Neural cell (in vitro differentiated cells): ENCODE measurements around the gene PPFIA3.

Experiments used
- CTCF ChIP-seq: fragments of 450-650 bp; IDR thresholded peaks from 2 replicates; pipeline ENCODE4 v1.5.1; 2014; ENCODE audit warnings: antibody characterized with exemption, mild to moderate bottlenecking, moderate library complexity; ENCODE audit not compliant: poor library complexity, severe bottlenecking
- POLR2AphosphoS5 ChIP-seq: IDR thresholded peaks from 2 replicates; pipeline ENCODE4 v1.6.1; 2012
- TF ChIP-seq, protein P1 (sequence below): IDR thresholded peaks from 2 replicates; pipeline ENCODE4 v1.6.1; 2012; ENCODE audit warnings: borderline replicate concordance

DNA sequence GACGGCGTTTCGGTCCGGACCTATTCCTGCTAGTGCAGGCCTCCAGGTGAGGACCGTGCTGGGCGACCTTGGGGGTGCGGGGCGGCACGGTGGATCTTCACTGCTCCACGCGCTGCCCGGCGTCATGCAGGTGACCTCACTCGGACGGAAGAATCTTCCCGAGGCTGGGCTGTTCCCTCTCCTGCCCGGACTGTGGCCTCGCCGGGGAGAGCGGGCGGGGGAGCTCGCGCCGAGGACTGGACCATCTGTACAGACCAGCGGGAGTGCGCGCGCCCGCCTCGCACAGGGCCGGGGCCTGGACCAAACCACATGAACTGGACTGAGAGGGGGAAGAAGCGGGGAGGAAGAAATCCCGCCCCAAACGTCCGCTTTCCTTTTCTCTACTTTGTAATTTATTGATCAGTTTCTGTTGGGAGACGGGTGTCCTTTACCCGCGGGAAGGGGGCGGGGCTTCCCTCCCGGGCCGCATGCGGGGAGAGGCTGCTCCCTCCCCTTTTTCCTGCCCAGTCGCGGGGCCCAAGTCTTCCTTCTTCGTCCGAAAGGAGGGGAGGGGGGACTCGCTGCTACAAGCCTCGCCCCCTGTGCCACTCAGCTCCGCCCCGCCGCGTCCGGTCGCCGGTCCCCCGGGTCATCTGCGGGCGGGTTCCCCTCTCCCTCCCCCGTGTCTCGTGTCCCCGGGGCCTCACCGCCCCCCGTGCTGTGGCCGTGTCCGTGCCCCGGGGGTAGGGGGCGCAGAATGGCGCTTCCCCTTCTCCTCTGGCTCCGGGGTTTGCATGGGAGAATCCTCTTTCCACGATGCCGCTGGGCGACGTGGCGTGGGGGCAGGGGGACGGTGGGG lies 31.0 kb downstream of the PPFIA3 start:
- TF ChIP-seq CTCF (no peak), POLR2AphosphoS5 (no peak)
- TF ChIP-seq, protein P1, sequence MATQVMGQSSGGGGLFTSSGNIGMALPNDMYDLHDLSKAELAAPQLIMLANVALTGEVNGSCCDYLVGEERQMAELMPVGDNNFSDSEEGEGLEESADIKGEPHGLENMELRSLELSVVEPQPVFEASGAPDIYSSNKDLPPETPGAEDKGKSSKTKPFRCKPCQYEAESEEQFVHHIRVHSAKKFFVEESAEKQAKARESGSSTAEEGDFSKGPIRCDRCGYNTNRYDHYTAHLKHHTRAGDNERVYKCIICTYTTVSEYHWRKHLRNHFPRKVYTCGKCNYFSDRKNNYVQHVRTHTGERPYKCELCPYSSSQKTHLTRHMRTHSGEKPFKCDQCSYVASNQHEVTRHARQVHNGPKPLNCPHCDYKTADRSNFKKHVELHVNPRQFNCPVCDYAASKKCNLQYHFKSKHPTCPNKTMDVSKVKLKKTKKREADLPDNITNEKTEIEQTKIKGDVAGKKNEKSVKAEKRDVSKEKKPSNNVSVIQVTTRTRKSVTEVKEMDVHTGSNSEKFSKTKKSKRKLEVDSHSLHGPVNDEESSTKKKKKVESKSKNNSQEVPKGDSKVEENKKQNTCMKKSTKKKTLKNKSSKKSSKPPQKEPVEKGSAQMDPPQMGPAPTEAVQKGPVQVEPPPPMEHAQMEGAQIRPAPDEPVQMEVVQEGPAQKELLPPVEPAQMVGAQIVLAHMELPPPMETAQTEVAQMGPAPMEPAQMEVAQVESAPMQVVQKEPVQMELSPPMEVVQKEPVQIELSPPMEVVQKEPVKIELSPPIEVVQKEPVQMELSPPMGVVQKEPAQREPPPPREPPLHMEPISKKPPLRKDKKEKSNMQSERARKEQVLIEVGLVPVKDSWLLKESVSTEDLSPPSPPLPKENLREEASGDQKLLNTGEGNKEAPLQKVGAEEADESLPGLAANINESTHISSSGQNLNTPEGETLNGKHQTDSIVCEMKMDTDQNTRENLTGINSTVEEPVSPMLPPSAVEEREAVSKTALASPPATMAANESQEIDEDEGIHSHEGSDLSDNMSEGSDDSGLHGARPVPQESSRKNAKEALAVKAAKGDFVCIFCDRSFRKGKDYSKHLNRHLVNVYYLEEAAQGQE: no peak
